Measurements from ENCODE around the gene ALOX5.
"Not testable (repeated sequence)": the region's sequence is repeated elsewhere in the genome, so short reads cannot be mapped to it uniquely, and the experiment has no call there.

ALOX5 gene

DNA sequence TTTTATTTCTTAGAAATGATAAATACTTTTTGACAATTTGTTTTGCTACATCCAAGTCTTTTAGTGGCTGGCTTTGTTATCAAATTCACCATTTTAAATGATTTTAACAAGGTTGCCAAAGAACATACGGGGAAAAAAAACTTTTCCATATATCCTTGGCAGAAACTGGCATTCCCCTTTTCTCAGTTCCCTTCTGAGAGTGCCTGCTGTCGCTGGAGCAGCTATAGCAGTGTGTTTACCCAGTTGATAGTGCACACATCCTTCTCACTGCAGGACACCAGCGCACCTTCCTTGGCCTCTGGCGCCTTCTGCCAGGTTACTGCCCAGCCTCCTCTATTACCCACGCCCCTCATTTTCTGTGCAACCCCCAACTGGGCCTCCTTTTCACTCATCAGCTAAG lies 94.1 kb downstream of the ALOX5 start:
- DNase-seq (ENCODE audit: low read depth in 2 of 2), result no peak

GRCh38 chr10:45470098-45471012 lies 96.3 kb downstream of the ALOX5 start:
- peak; percentile 10 to 11 for DNase-seq (ENCODE audit: low read depth in 2 of 2)

- DNase-seq (ENCODE audit: low read depth in 2 of 2), result no peak
Measured at GRCh38 chr10:45471059-45471458, 97.0 kb downstream of the ALOX5 start.

GRCh38 chr10:45471531-45472310 lies 97.7 kb downstream of the ALOX5 start:
- no peak for DNase-seq (ENCODE audit: low read depth in 2 of 2)

GRCh38 chr10:45473126-45473525 lies 99.1 kb downstream of the ALOX5 start:
- no peak for DNase-seq (ENCODE audit: low read depth in 2 of 2)

DNA sequence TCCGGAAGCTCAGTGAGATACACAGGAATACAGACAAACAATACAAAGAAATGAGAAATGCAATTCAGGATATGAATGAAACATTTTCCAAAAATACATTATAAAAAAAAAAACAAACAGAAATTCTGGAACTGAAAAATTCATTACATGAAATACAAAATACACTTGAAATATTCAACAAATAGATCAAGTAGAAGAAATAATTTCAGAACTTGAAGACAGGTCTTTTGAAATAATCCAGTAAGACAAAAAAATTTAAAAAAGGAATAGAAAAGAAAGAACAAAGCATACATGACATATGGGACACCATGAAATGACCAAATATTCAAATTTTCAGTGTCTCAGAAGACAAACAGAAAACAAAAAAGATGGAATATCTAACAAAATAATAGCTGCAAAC lies 102.5 kb downstream of the ALOX5 start:
- no peak for DNase-seq (ENCODE audit: low read depth in 2 of 2)

DNA sequence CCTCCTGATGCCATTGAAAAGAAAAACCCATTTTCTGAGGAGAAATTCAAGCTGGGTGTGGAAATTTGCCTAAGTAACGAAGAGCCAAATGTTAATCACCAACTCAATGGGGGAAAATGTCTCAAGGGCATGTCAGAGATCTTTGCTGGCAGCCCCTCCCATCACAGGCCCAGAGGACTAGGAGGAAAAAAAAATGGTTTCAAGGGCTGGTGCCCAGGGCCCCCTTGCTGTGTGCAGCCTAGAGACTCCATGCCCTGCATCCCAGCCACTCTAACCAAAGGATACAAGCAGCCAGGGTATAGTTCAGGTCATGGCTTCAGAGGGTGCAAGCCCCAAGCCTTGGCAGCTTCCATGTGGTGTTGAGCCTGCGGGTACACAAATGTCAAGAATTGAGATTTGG lies 106.3 kb downstream of the ALOX5 start:
- no peak for DNase-seq (ENCODE audit: low read depth in 2 of 2)

GRCh38 chr10:45481100-45481499 lies 107.1 kb downstream of the ALOX5 start:
- not testable (repeated sequence) for DNase-seq (ENCODE audit: low read depth in 2 of 2)

- DNase-seq (ENCODE audit: low read depth in 2 of 2), result no peak
Measured at GRCh38 chr10:45483002-45483401, 109.0 kb downstream of the ALOX5 start.

GRCh38 chr10:45487735-45488134 lies 113.7 kb downstream of the ALOX5 start:
- no peak for DNase-seq (ENCODE audit: low read depth in 2 of 2)

DNA sequence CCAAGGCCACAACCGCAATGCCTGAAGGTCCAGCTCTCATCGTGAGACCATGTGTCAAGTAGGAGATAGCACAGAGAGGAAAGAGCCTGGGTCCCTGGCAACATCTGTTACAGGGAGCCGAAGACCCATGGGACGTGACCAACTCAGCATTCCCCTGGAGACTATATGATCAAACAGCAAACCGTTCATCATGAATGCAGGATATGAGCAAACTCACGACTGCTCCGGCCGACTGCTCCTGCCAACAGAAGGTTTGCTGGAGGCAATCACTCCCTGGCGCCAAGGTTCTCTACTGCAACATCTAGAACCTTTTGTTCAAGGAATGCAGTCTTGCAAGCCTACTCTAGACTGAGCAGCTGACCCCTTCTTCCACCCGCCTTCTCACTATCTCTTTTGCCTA lies 114.3 kb downstream of the ALOX5 start:
- no peak for DNase-seq (ENCODE audit: low read depth in 2 of 2)

DNA sequence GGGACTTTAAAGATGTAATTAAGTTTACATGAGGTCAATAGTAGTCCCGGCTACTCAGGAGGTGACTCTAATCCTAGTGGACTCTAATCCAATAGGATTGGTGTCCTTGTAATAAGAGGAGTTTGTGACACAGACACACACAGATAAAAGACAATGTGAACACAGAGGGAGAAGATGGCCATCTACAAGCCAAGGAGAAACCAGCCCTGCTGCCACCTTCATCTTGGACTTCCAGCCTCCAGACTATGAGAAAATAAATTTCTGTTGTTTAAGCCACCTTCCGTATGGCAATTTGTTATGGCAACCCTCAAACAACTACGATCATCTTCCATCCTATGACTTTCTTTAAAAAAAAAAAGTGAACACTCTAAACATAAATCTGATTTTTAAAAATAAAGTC lies 116.3 kb downstream of the ALOX5 start:
- DNase-seq (ENCODE audit: low read depth in 2 of 2), result no peak

GRCh38 chr10:45491061-45491460 lies 117.0 kb downstream of the ALOX5 start:
- DNase-seq (ENCODE audit: low read depth in 2 of 2), result no peak

All from stimulated activated CD4-positive, alpha-beta T cell treated with anti-CD3 and anti-CD28 coated beads, Interleukin-4, amount 100 ng/mL, for 48 hours (primary cell).